IMR-90 (cell line): ENCODE data around the gene KLK5. TPM values are rescaled to one million over a fixed set of nuclear protein-coding genes. Genes with fewer than 3 reads are reported as not detected.

Experiments used
- ATAC-seq: fragments of 200-7000 bp; cut with Tn5 transposase; 2 replicates; pipeline ENCODE4 v1.9.1; 2020; ENCODE audit warnings: low read depth, mild to moderate bottlenecking, moderate library complexity
- BruUV-seq: library from RNA; stranded (reverse); fragments of 400-500 nt; replicated peaks from 2 replicates; lab custom pipeline; 2021; lab: Mats Ljungman, UMichigan
- CTCF ChIA-PET: fragments of 300-600 bp; formaldehyde crosslinking; extraction: SDS; loops from one replicate; lab custom pipeline; 2021; ENCODE audit warnings: antibody characterized with exemption; lab: Yijun Ruan, JAX
- POLR2A ChIA-PET: fragments of 300-600 bp; sonication (Branson Sonifier 250); formaldehyde crosslinking; loops from one replicate; lab custom pipeline; 2022; ENCODE audit warnings: antibody characterized with exemption; ENCODE audit not compliant: unreplicated experiment; lab: Charles Lee
- DNase-seq: peaks from one replicate; pipeline ENCODE4 v3.0.0; 2013
- H2AFZ ChIP-seq: replicated peaks from 2 replicates; pipeline ENCODE3; 2013; ENCODE audit warnings: low read length, mild to moderate bottlenecking; ENCODE audit not compliant: poor library complexity
- H2AK5ac ChIP-seq: 2 replicates; pipeline ENCODE4 v1.6.1; 2013; ENCODE audit warnings: low read depth, low read length, inconsistent platforms
- H2AK9ac ChIP-seq: replicated peaks from 2 replicates; pipeline ENCODE3; 2013; ENCODE audit warnings: mild to moderate bottlenecking, low read depth, low read length, moderate library complexity; ENCODE audit not compliant: poor library complexity
- H2BK120ac ChIP-seq: 2 replicates; pipeline ENCODE4 v1.6.1; 2013; ENCODE audit warnings: low read depth, low read length, inconsistent platforms
- H2BK15ac ChIP-seq: 3 replicates; pipeline ENCODE4 v1.6.1; 2013; ENCODE audit warnings: low read depth, low read length, inconsistent platforms
- H2BK20ac ChIP-seq: 2 replicates; pipeline ENCODE4 v1.6.1; 2013; ENCODE audit warnings: low read depth, mild to moderate bottlenecking, inconsistent platforms, low read length, moderate library complexity
- H2BK5ac ChIP-seq: 2 replicates; pipeline ENCODE4 v1.6.1; 2013; ENCODE audit warnings: mild to moderate bottlenecking, low read depth, low read length, inconsistent platforms; ENCODE audit not compliant: poor library complexity, severe bottlenecking
- H3K14ac ChIP-seq: replicated peaks from 2 replicates; pipeline ENCODE4 v1.6.1; 2013; ENCODE audit warnings: low read depth, low read length, inconsistent platforms
- H3K18ac ChIP-seq: 2 replicates; pipeline ENCODE4 v1.6.1; 2013; ENCODE audit warnings: low read depth, low read length, control low read depth
- H3K23ac ChIP-seq: 2 replicates; pipeline ENCODE4 v1.6.1; 2013; ENCODE audit warnings: low read depth, low read length, inconsistent platforms
- H3K27ac ChIP-seq: 2 replicates; pipeline ENCODE4 v1.5.1; 2013; ENCODE audit warnings: mild to moderate bottlenecking, control low read depth, low read length; ENCODE audit not compliant: insufficient read depth
- H3K27me3 ChIP-seq: 2 replicates; pipeline ENCODE4 v1.6.1; 2013; ENCODE audit warnings: low read length; ENCODE audit not compliant: control insufficient read depth, insufficient read depth
- H3K36me3 ChIP-seq: 2 replicates; pipeline ENCODE4 v1.6.1; 2013; ENCODE audit warnings: low read length, mixed read lengths; ENCODE audit not compliant: control insufficient read depth, insufficient read depth
- H3K4ac ChIP-seq: 2 replicates; pipeline ENCODE4 v1.6.1; 2013; ENCODE audit warnings: low read depth, low read length, inconsistent platforms
- H3K4me1 ChIP-seq: 2 replicates; pipeline ENCODE4 v1.6.1; 2013; ENCODE audit warnings: low read length, mixed read lengths; ENCODE audit not compliant: control insufficient read depth, insufficient read depth
- H3K4me2 ChIP-seq: 2 replicates; pipeline ENCODE4 v1.6.1; 2013; ENCODE audit warnings: low read depth, mild to moderate bottlenecking, control low read depth, low read length, moderate library complexity
- H3K4me3 ChIP-seq: 2 replicates; pipeline ENCODE4 v1.5.1; 2013; ENCODE audit warnings: low read depth, mild to moderate bottlenecking, control low read depth, low read length, moderate library complexity; ENCODE audit not compliant: insufficient read depth
- H3K56ac ChIP-seq: 2 replicates; pipeline ENCODE4 v1.6.1; 2013; ENCODE audit warnings: low read length, inconsistent platforms; ENCODE audit not compliant: insufficient read depth; ENCODE audit errors: extremely low read depth
- H3K79me1 ChIP-seq, 2 experiments: 2 replicates each; pipeline ENCODE4 v1.6.1; 2013; ENCODE audit warnings: low read length in 2 of 2, inconsistent platforms in 1 of 2, low read depth in 1 of 2
- H3K9ac ChIP-seq: 2 replicates; pipeline ENCODE4 v1.6.1; 2013; ENCODE audit warnings: low read depth, low read length, control low read depth
- H3K9me1 ChIP-seq: 2 replicates; pipeline ENCODE4 v1.6.1; 2013; ENCODE audit warnings: low read length, inconsistent platforms; ENCODE audit not compliant: insufficient read depth
- H3K9me3 ChIP-seq: 2 replicates; pipeline ENCODE4 v1.6.1; 2013; ENCODE audit warnings: low read length; ENCODE audit not compliant: control insufficient read depth, insufficient read depth
- H4K20me1 ChIP-seq: 2 replicates; pipeline ENCODE4 v1.6.1; 2013; ENCODE audit warnings: low read length, inconsistent platforms; ENCODE audit not compliant: insufficient read depth
- H4K5ac ChIP-seq: 2 replicates; pipeline ENCODE4 v1.6.1; 2013; ENCODE audit warnings: mild to moderate bottlenecking, low read depth, low read length, control low read depth
- H4K8ac ChIP-seq, 2 experiments: 2 replicates each; pipeline ENCODE4 v1.6.1; 2013; ENCODE audit warnings: low read depth in 2 of 2, low read length in 2 of 2, control low read depth in 1 of 2, inconsistent platforms in 1 of 2
- H4K91ac ChIP-seq: 2 replicates; pipeline ENCODE4 v1.6.1; 2013; ENCODE audit warnings: low read depth, low read length, inconsistent platforms; ENCODE audit not compliant: insufficient read depth
- BHLHE40 ChIP-seq: fragments of 150-350 bp; IDR thresholded peaks from 2 replicates; pipeline ENCODE4 v1.6.1; 2016; ENCODE audit warnings: mild to moderate bottlenecking, low read depth, low read length
- CHD1 ChIP-seq: IDR thresholded peaks from 2 replicates; pipeline ENCODE4 v1.6.1; 2012; ENCODE audit warnings: low read depth, low read length, improper control_type of control experiment
- FOS ChIP-seq: fragments of 150-350 bp; IDR thresholded peaks from 2 replicates; pipeline ENCODE4 v1.6.1; 2016; ENCODE audit warnings: low read depth, low read length
- MAFK ChIP-seq: IDR thresholded peaks from 2 replicates; pipeline ENCODE4 v1.6.1; 2012; ENCODE audit warnings: low read depth, low read length, improper control_type of control experiment
- MXI1 ChIP-seq: IDR thresholded peaks from 2 replicates; pipeline ENCODE4 v1.6.1; 2012; ENCODE audit warnings: low read depth, mild to moderate bottlenecking, low read length, moderate library complexity, borderline replicate concordance
- NFE2L2 ChIP-seq: fragments of 150-350 bp; IDR thresholded peaks from 2 replicates; pipeline ENCODE4 v1.6.1; 2016; ENCODE audit warnings: low read depth, mild to moderate bottlenecking, low read length
- POLR2A ChIP-seq: IDR thresholded peaks from 2 replicates; pipeline ENCODE4 v1.6.1; 2012; ENCODE audit warnings: mild to moderate bottlenecking, low read depth, low read length
- RAD21 ChIP-seq: IDR thresholded peaks from 2 replicates; pipeline ENCODE4 v1.6.1; 2012; ENCODE audit warnings: low read length, improper control_type of control experiment
- RFX5 ChIP-seq: IDR thresholded peaks from 2 replicates; pipeline ENCODE4 v1.8.0; 2012; ENCODE audit warnings: low read depth, mild to moderate bottlenecking, low read length, moderate library complexity
- SMC3 ChIP-seq: fragments of 150-350 bp; IDR thresholded peaks from 2 replicates; pipeline ENCODE4 v1.6.1; 2016; ENCODE audit warnings: low read depth, mild to moderate bottlenecking, antibody characterized with exemption, low read length, moderate library complexity
- WGBS, 2 experiments: methylation state at CpG; one replicate each; pipeline versions ENCODE4 v1.1.5 to v1.1.7; 2013; ENCODE audit warnings: missing lambda C conversion rate in 2 of 2; ENCODE audit not compliant: insufficient read length in 1 of 2; ENCODE audit errors: extremely low coverage in 2 of 2; 5-methylcytosine and 5-hydroxymethylcytosine counted together
- dilution Hi-C: fragments of 300-500 bp; cut with HindIII; formaldehyde crosslinking; loops from one replicate; pipeline ENCODE4 v1.14.3; 2018; ENCODE audit warnings: low sequenced_read_pairs; ENCODE audit not compliant: unreplicated experiment
- in situ Hi-C: fragments of 300-500 bp; cut with MboI; formaldehyde crosslinking; loops from 3 replicates; pipeline ENCODE4 v1.14.3; 2019; ENCODE audit warnings: low sequenced_read_pairs, inconsistent platforms, mixed read lengths
- intact Hi-C: fragments of 100-400 bp; cut with micrococcal nuclease; formaldehyde crosslinking; loops from 2 replicates; pipeline ENCODE4 v1.10.0; 2022
- polyA plus RNA-seq, 3 experiments: library from polyadenylated mRNA; depleted of rRNA; stranded (reverse); fragments of >200 nt; gene quantifications; 2 replicates each; pipeline ENCODE4 v1.2.3, GENCODE V29; 2012; ENCODE audit warnings: low replicate concordance in 1 of 3
- total RNA-seq: library from RNA; depleted of rRNA; stranded (reverse); fragments of >200 nt; gene quantifications from 2 replicates; pipeline ENCODE4 v1.2.3, GENCODE V29; 2012
- TF ChIP-seq, protein P1 (sequence below): conservative IDR thresholded peaks from 2 replicates; pipeline ENCODE4 v1.5.1; 2012; ENCODE audit warnings: mild to moderate bottlenecking, low read depth, low read length, improper control_type of control experiment
- TF ChIP-seq, protein P2 (sequence below): fragments of 150-350 bp; IDR thresholded peaks from 2 replicates; pipeline ENCODE4 v1.6.1; 2016; ENCODE audit warnings: low read depth, mild to moderate bottlenecking, low read length, moderate library complexity, borderline replicate concordance

Gene KLK5
- total and polyA plus RNA-seq, 2 of the 4 experiments (the other 2 are of a cell fraction), result not detected

DNA sequence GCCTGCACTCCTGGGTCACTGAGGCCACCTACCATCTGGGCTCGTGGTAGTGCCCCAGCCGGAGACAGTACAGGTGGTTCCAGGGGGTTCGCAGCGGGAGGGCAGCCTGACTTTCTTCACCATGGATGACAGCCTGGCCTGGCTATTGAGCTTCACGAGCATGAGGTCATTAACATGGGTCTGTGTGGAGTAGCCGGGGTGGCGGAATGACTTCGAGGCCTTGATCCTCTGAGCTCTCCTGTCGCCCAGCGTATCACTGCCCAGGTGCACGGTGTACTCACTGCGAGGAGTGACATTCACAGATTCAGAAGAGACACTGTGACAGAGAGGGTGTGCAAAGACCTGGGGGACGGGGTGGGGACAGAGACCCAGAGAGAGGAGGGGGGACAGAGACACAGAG lies 27.4 kb upstream of the KLK5 start:
- H3K9ac ChIP-seq, result no peak overlapping the region
- no peak overlapping the region for H2BK5ac ChIP-seq
- BruUV-seq, result no TSS peak
- H3K79me1 ChIP-seq, result no peaks in the 10 kb centered on the region
- H3K27me3 ChIP-seq, result no peaks in the 10 kb centered on the region
- no peak overlapping the region for H3K23ac ChIP-seq
- H3K14ac ChIP-seq, result no peak overlapping the region
- H4K91ac ChIP-seq, result no peak overlapping the region
- in situ Hi-C loops (no loop called here), dilution Hi-C loops (no loop called here), intact Hi-C loops (no loop called here)
- H3K4me3 ChIP-seq, result no peak overlapping the region
- H2BK120ac ChIP-seq, result no peak overlapping the region
- no peaks in the 10 kb centered on the region for H3K9me3 ChIP-seq
- WGBS, 2 experiments, result 40% methylated on average over 1 of the region's 13 CpGs; no CpG with 5 or more reads in 1 of the 2 experiments
- no peak overlapping the region for H2AK9ac ChIP-seq
- H3K4me2 ChIP-seq, result no peak overlapping the region
- ChIA-PET POLR2A (no interaction called here), CTCF (no interaction called here)
- no peak overlapping the region for H3K18ac ChIP-seq
- H4K8ac ChIP-seq, result no peak overlapping the region
- H2AFZ ChIP-seq, result no peak overlapping the region
- no peaks in the 10 kb centered on the region for H3K4me1 ChIP-seq
- H3K36me3 ChIP-seq, result no peaks in the 10 kb centered on the region
- no peak overlapping the region for H3K56ac ChIP-seq
- no peaks in the 10 kb centered on the region for H3K9me1 ChIP-seq
- TF ChIP-seq MXI1, result no peak
- TF ChIP-seq, protein P1, sequence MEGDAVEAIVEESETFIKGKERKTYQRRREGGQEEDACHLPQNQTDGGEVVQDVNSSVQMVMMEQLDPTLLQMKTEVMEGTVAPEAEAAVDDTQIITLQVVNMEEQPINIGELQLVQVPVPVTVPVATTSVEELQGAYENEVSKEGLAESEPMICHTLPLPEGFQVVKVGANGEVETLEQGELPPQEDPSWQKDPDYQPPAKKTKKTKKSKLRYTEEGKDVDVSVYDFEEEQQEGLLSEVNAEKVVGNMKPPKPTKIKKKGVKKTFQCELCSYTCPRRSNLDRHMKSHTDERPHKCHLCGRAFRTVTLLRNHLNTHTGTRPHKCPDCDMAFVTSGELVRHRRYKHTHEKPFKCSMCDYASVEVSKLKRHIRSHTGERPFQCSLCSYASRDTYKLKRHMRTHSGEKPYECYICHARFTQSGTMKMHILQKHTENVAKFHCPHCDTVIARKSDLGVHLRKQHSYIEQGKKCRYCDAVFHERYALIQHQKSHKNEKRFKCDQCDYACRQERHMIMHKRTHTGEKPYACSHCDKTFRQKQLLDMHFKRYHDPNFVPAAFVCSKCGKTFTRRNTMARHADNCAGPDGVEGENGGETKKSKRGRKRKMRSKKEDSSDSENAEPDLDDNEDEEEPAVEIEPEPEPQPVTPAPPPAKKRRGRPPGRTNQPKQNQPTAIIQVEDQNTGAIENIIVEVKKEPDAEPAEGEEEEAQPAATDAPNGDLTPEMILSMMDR, result no peak
- no peak for TF ChIP-seq POLR2A
- no peak for TF ChIP-seq RAD21
- TF ChIP-seq MAFK, result no peak
- TF ChIP-seq NFE2L2, result no peak
- no peak for TF ChIP-seq CHD1
- TF ChIP-seq RFX5, result no peak
- no peak for TF ChIP-seq SMC3
- TF ChIP-seq BHLHE40, result no peak
- TF ChIP-seq, protein P2, sequence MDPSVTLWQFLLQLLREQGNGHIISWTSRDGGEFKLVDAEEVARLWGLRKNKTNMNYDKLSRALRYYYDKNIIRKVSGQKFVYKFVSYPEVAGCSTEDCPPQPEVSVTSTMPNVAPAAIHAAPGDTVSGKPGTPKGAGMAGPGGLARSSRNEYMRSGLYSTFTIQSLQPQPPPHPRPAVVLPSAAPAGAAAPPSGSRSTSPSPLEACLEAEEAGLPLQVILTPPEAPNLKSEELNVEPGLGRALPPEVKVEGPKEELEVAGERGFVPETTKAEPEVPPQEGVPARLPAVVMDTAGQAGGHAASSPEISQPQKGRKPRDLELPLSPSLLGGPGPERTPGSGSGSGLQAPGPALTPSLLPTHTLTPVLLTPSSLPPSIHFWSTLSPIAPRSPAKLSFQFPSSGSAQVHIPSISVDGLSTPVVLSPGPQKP, result no peak
- no peak for TF ChIP-seq FOS
- DNase-seq (no peak), ATAC-seq (no peak)
- H2AK5ac ChIP-seq, result no peak overlapping the region
- no peak overlapping the region for H3K27ac ChIP-seq
- no peak overlapping the region for H3K4ac ChIP-seq
- H2BK15ac ChIP-seq, result no peak overlapping the region
- no peak overlapping the region for H4K5ac ChIP-seq
- no peaks in the 10 kb centered on the region for H4K20me1 ChIP-seq
- no peak overlapping the region for H2BK20ac ChIP-seq
